ENCODE measurements around the gene RFWD3. TPM values are rescaled to one million over a fixed set of nuclear protein-coding genes. Genes with fewer than 3 reads are reported as not detected.
"Not testable (repeated sequence)": the region's sequence is repeated elsewhere in the genome, so short reads cannot be mapped to it uniquely, and the experiment has no call there.

RFWD3 gene
- polyA plus RNA-seq, 1 experiment: 13.4 TPM

DNA sequence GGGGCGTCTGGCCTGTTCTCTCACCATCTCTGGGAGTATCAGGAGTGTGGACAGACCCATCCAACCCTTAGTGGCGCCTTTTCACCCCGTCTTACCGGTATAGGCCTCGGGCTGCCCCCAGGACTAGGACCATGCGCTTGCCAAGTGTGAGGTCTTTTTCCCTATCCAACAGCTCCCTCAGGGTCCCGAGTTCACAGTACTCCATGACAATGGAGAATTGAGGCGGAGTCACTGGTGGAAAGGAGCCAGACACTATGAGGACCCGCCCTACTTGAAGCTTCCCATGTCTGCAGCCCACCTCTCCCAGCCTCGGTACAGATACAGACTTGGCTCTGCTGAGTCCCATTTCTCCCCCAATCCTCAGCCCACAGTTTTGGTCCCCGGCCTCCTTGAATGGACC lies 15.9 kb upstream of the RFWD3 start:
- CTCF ChIA-PET: no interaction called here
- TF ChIP-seq, protein P1, sequence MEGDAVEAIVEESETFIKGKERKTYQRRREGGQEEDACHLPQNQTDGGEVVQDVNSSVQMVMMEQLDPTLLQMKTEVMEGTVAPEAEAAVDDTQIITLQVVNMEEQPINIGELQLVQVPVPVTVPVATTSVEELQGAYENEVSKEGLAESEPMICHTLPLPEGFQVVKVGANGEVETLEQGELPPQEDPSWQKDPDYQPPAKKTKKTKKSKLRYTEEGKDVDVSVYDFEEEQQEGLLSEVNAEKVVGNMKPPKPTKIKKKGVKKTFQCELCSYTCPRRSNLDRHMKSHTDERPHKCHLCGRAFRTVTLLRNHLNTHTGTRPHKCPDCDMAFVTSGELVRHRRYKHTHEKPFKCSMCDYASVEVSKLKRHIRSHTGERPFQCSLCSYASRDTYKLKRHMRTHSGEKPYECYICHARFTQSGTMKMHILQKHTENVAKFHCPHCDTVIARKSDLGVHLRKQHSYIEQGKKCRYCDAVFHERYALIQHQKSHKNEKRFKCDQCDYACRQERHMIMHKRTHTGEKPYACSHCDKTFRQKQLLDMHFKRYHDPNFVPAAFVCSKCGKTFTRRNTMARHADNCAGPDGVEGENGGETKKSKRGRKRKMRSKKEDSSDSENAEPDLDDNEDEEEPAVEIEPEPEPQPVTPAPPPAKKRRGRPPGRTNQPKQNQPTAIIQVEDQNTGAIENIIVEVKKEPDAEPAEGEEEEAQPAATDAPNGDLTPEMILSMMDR (IDR thresholded peaks at IDR 0.05; ENCODE audit: low read depth, low read length): no peak

DNA sequence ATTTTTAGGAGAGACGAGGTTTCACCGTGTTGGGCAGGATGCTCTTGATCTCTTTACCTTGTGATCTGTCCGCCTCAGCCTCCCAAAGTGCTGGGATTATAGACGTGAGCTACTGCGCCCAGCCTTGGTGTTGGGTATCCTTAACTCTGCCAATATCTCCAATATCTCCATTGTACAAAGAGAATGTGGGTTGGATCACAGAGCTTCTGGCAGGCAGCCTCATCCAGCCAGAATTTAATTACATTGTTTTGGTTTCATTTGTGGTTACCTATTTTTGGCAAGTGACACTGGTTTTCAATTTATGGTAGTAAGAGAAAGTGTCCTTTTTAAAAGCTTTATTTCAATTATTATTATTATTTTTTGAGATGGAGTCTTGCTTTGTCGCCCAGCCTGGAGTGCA lies 14.0 kb upstream of the RFWD3 start:
- no peak for DNase-seq (ENCODE audit: low read depth, low spot score)
- POLR2A ChIA-PET: no interaction called here
- H3K4me3 ChIP-seq (ENCODE audit: low read depth, low read length): no peak overlapping the region
- CTCF ChIA-PET: interaction anchor here (1.3 kb wide), 1 partner anchor 182 kb away, joined by 5 read pairs; no protein-coding TSS in a partner anchor
- TF ChIP-seq, protein P1 (IDR thresholded peaks at IDR 0.05; ENCODE audit: low read depth, low read length): no peak
- H3K9me3 ChIP-seq (ENCODE audit: control insufficient read depth, insufficient read depth, low read length): no peaks in the 10 kb centered on the region
- no peak overlapping the region for H3K27ac ChIP-seq (ENCODE audit: low read depth, low read length)
- H3K27me3 ChIP-seq (ENCODE audit: control insufficient read depth, insufficient read depth, low read length): no peaks in the 10 kb centered on the region

More for the DNA sequence above, 15.9 kb upstream of the RFWD3 start:
- Histone ChIP-seq H3K9me3 (ENCODE audit: control insufficient read depth, insufficient read depth, low read length) (no peaks in the 10 kb centered on the region), H3K27ac (ENCODE audit: low read depth, low read length) (no peak overlapping the region), H3K4me3 (ENCODE audit: low read depth, low read length) (no peak overlapping the region), H3K27me3 (ENCODE audit: control insufficient read depth, insufficient read depth, low read length) (no peaks in the 10 kb centered on the region)
- POLR2A ChIA-PET: no interaction called here
- no peak for DNase-seq (ENCODE audit: low read depth, low spot score)

DNA sequence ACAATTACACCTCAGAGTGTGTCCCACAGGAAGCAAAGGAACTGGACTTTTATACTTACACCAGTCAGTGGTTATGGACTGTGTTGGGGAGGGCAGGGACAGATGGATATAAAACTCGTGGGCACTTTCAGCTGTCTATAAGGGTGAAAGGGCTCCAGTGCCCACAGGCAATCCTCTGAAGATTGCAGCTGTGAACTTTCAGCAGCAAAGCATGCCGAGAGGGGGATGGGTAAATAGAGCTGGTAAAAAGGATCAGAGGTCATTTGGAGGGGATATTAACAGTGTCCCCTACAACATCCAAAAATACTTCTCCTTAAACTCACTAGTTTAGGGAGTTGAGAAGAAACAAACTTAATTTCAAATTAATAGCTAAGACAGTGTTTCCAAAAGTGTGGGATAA lies 13.3 kb upstream of the RFWD3 start:
- ChIA-PET CTCF (interaction anchor here (0.6 to 1.3 kb wide), 2 partner anchors 122 to 183 kb away, joined by 3 to 5 read pairs; no protein-coding TSS in a partner anchor), POLR2A (no interaction called here)
- no peak overlapping the region for H3K4me3 ChIP-seq (ENCODE audit: low read depth, low read length)
- no peaks in the 10 kb centered on the region for H3K9me3 ChIP-seq (ENCODE audit: control insufficient read depth, insufficient read depth, low read length)
- TF ChIP-seq, protein P1 (IDR thresholded peaks at IDR 0.05; ENCODE audit: low read depth, low read length): no peak
- DNase-seq (ENCODE audit: low read depth, low spot score): no peak
- no peak overlapping the region for H3K27ac ChIP-seq (ENCODE audit: low read depth, low read length)
- no peaks in the 10 kb centered on the region for H3K27me3 ChIP-seq (ENCODE audit: control insufficient read depth, insufficient read depth, low read length)

DNA sequence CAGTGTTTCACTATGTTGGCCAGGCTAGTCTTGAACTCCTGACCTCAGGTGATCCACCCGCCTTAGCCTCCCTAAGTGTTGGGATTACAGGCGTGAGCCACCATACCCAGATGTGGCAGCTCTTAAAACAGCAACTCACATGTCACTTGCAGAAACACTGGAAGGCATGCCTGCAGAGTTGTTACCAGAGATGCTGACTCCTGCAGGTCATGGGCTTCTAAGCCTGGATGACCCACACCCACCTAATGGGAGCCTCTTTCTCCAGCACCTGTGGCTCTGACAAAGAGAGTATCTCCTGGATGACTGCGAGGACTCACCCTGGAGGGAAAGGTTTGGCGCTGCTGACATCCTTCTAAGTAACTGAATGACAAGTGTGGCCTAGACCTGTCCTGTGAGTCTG lies 11.2 kb upstream of the RFWD3 start:
- Histone ChIP-seq H3K4me3 (ENCODE audit: low read depth, low read length) (no peak overlapping the region), H3K9me3 (ENCODE audit: control insufficient read depth, insufficient read depth, low read length) (no peaks in the 10 kb centered on the region), H3K27me3 (ENCODE audit: control insufficient read depth, insufficient read depth, low read length) (no peaks in the 10 kb centered on the region), H3K27ac (ENCODE audit: low read depth, low read length) (no peak overlapping the region)
- ChIA-PET CTCF (interaction anchor here (1.8 kb wide), 1 partner anchor 185 kb away, joined by 4 read pairs; no protein-coding TSS in a partner anchor), POLR2A (no interaction called here)
- TF ChIP-seq, protein P1 (IDR thresholded peaks at IDR 0.05; ENCODE audit: low read depth, low read length): no peak
- no peak for DNase-seq (ENCODE audit: low read depth, low spot score)

DNA sequence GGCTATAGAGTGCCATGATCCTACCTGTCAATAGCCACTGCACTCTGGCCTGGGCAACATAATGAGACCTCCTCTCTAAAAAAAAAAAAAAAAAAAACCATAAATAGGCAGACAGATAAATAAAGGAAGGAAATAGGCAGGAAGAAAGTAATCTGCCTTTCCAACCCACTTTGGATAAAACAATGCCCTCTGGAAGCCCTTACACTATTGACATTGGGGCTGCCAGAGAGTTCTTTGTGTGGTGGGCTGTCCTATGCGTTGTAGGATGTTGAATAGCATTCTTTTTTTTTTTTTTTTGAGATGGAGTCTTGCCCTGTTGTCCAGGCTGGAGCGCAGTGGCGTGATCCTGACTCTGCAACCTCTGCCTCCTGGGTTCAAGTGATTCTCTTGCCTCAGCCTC lies 7.2 kb upstream of the RFWD3 start:
- Histone ChIP-seq H3K27me3 (ENCODE audit: control insufficient read depth, insufficient read depth, low read length) (no peaks in the 10 kb centered on the region), H3K9me3 (ENCODE audit: control insufficient read depth, insufficient read depth, low read length) (no peaks in the 10 kb centered on the region), H3K4me3 (ENCODE audit: low read depth, low read length) (no peak overlapping the region), H3K27ac (ENCODE audit: low read depth, low read length) (no peak overlapping the region)
- POLR2A ChIA-PET: no interaction called here
- TF ChIP-seq, protein P1 (IDR thresholded peaks at IDR 0.05; ENCODE audit: low read depth, low read length): no peak
- CTCF ChIA-PET: no interaction called here
- no peak for DNase-seq (ENCODE audit: low read depth, low spot score)

DNA sequence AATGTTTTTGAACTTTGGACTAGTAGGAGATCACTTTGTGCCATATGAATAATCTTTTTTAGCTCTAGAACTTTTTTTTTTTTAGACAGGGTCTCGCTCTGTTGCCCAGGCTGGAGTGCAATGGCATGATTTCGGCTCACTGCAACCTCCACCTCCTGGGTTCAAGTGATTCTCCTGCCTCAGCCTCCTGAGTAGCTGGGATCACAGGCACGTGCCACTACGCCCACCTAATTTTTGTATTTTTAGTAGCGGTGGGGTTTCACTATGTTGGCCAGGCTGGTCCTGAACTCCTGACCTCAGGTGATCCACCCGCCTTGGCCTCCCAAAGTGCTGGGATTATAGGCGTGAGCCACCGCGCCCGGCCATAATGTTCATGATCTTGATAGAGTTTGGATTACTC lies 2.2 kb upstream of the RFWD3 start:
- H3K27ac ChIP-seq (ENCODE audit: low read depth, low read length); DNase-seq (ENCODE audit: low read depth, low spot score); POLR2A ChIA-PET; H3K4me3 ChIP-seq (ENCODE audit: low read depth, low read length); H3K9me3 ChIP-seq (ENCODE audit: control insufficient read depth, insufficient read depth, low read length); H3K27me3 ChIP-seq (ENCODE audit: control insufficient read depth, insufficient read depth, low read length): not testable (repeated sequence)
- CTCF ChIA-PET: interaction anchor here (0.6 to 2.2 kb wide), 2 partner anchors 17 to 176 kb away, joined by 3 to 12 read pairs; no protein-coding TSS in a partner anchor

All from AG04450 (cell line).